CD4-positive, alpha-beta T cell (primary cell): ENCODE results near the gene GM2A. TPM values are rescaled to one million over a fixed set of nuclear protein-coding genes. Genes with fewer than 3 reads are reported as not detected.

ENCODE experiments used
- ATAC-seq: fragments of 200-7000 bp; cut with Tn5 transposase; one replicate; pipeline ENCODE4 v1.10.0; 2022; ENCODE audit warnings: mild to moderate bottlenecking; ENCODE audit not compliant: poor library complexity
- CTCF ChIA-PET: fragments of 350-600 bp; sonication (Branson Sonifier 250); formaldehyde crosslinking; loops from one replicate; lab custom pipeline; 2021; ENCODE audit warnings: antibody characterized with exemption, inconsistent platforms; lab: Charles Lee
- POLR2A ChIA-PET: fragments of 350-600 bp; sonication (Branson Sonifier 250); formaldehyde crosslinking; loops from one replicate; lab custom pipeline; 2021; ENCODE audit warnings: antibody characterized with exemption, inconsistent platforms; lab: Charles Lee
- DNase-seq, 14 experiments: peaks; one replicate each; pipeline ENCODE4 v3.0.0-alpha.2; 2013 to 2020; ENCODE audit warnings: mixed read lengths in 2 of 14
- H3K27ac ChIP-seq, 2 donors: one replicate each; pipeline versions ENCODE4 v1.5.1 to v1.7.0; 2013; ENCODE audit warnings: low read length in 2 of 2, low read depth in 1 of 2, mild to moderate bottlenecking in 1 of 2
- H3K27me3 ChIP-seq, 2 experiments: 1 replicate in 1 of 2; 2 replicates in 1 of 2; pipeline versions ENCODE4 v1.6.1 to v1.7.0; 2013; ENCODE audit warnings: low read length in 2 of 2, control low read depth in 1 of 2, mild to moderate bottlenecking in 1 of 2, moderate library complexity in 1 of 2; ENCODE audit not compliant: insufficient read depth in 2 of 2, control insufficient read depth in 1 of 2
- H3K36me3 ChIP-seq: one replicate; pipeline ENCODE4 v1.6.1; 2013; ENCODE audit warnings: low read length, control low read depth; ENCODE audit not compliant: insufficient read depth
- H3K4me1 ChIP-seq: one replicate; pipeline ENCODE4 v1.6.1; 2013; ENCODE audit warnings: low read length, control low read depth; ENCODE audit not compliant: insufficient read depth
- H3K4me3 ChIP-seq: one replicate; pipeline ENCODE4 v1.5.1; 2013; ENCODE audit warnings: mild to moderate bottlenecking, low read length, moderate library complexity
- H3K9me3 ChIP-seq, 2 experiments: 1 replicate in 1 of 2; 2 replicates in 1 of 2; pipeline versions ENCODE4 v1.6.1 to v1.7.0; 2013; ENCODE audit warnings: low read length in 2 of 2, mild to moderate bottlenecking in 2 of 2, control low read depth in 1 of 2, moderate library complexity in 1 of 2; ENCODE audit not compliant: control insufficient read depth in 1 of 2, insufficient read depth in 1 of 2
- H3K27ac Mint-ChIP-seq: one replicate; pipeline ENCODE4 v1.8.0; 2020; ENCODE audit warnings: mixed read lengths
- H3K27me3 Mint-ChIP-seq: one replicate; pipeline ENCODE4 v1.8.0; 2021; ENCODE audit warnings: mixed read lengths
- H3K36me3 Mint-ChIP-seq: one replicate; pipeline ENCODE4 v1.8.0; 2021; ENCODE audit warnings: low read depth, mixed read lengths
- H3K4me1 Mint-ChIP-seq: one replicate; pipeline ENCODE4 v1.8.0; 2021; ENCODE audit warnings: low read depth, mixed read lengths
- H3K4me3 Mint-ChIP-seq: one replicate; pipeline ENCODE4 v1.8.0; 2020; ENCODE audit warnings: mild to moderate bottlenecking, mixed read lengths
- H3K9me3 Mint-ChIP-seq: one replicate; pipeline ENCODE4 v1.8.0; 2020; ENCODE audit warnings: mixed read lengths
- CTCF ChIP-seq: fragments of 200-600 bp; IDR thresholded peaks from one replicate; pipeline ENCODE4 v1.8.0; 2022; ENCODE audit warnings: antibody characterized with exemption, mild to moderate bottlenecking
- intact Hi-C, 2 experiments: fragments of 100-400 bp; cut with DNase I in 1 of 2; cut with micrococcal nuclease in 1 of 2; formaldehyde crosslinking; loops; one replicate each; pipeline versions ENCODE4 v1.15.1 to v1.9.0; 2023 to 2025; cut with DNase I, micrococcal nuclease
- total RNA-seq, 174 experiments: library from RNA in 2 of 174; stranded (reverse) in 2 of 174; gene quantifications; one replicate each; pipeline ENCODE4 v1.2.3 and lab custom pipeline; 2021 to 2026

GM2A gene
- total RNA-seq, 2 experiments from 2014 or later, result 3.1 to 4.1 TPM

GRCh38 chr5:151244206-151244605 lies 8.8 kb upstream of the GM2A start:
- H3K4me3 Mint-ChIP-seq, result no peak overlapping the region
- ChIA-PET POLR2A (no interaction called here), CTCF (no interaction called here)
- DNase-seq (no peak), ATAC-seq (no peak)
- Histone ChIP-seq H3K36me3 (no peaks in the 10 kb centered on the region), H3K27ac (no peak overlapping the region), H3K4me1 (peaks cover 19% of the 10 kb centered on the region), H3K9me3 (no peaks in the 10 kb centered on the region), H3K27me3 (no peaks in the 10 kb centered on the region), H3K4me3 (no peak overlapping the region)
- H3K36me3 Mint-ChIP-seq, result no peaks in the 10 kb centered on the region
- H3K4me1 Mint-ChIP-seq, result peaks cover 16% of the 10 kb centered on the region
- no peak overlapping the region for H3K27ac Mint-ChIP-seq
- H3K9me3 Mint-ChIP-seq, result no peaks in the 10 kb centered on the region
- intact Hi-C loops, result loop anchor here in 1 of 2 experiments (10.0 kb wide), 1 partner anchor 589 kb away; no protein-coding TSS in a partner anchor
- H3K27me3 Mint-ChIP-seq, result no peaks in the 10 kb centered on the region
- no peak for TF ChIP-seq CTCF

- H3K27ac ChIP-seq, result no peak overlapping the region
- no peaks in the 10 kb centered on the region for H3K36me3 ChIP-seq
- no peak overlapping the region for H3K4me3 Mint-ChIP-seq
- POLR2A ChIA-PET, result no interaction called here
- H3K27me3 Mint-ChIP-seq, result no peaks in the 10 kb centered on the region
- H3K4me1 ChIP-seq, result peaks cover 22% of the 10 kb centered on the region
- no peak for TF ChIP-seq CTCF
- DNase-seq (no peak), ATAC-seq (no peak)
- H3K4me3 ChIP-seq, result no peak overlapping the region
- H3K36me3 Mint-ChIP-seq, result no peaks in the 10 kb centered on the region
- CTCF ChIA-PET, result no interaction called here
- H3K9me3 ChIP-seq, result no peaks in the 10 kb centered on the region
- no peak overlapping the region for H3K27ac Mint-ChIP-seq
- no peaks in the 10 kb centered on the region for H3K27me3 ChIP-seq
- peaks cover 20% of the 10 kb centered on the region for H3K4me1 Mint-ChIP-seq
- H3K9me3 Mint-ChIP-seq, result no peaks in the 10 kb centered on the region
- intact Hi-C loops, result loop anchor here in 1 of 2 experiments (10.0 kb wide), 1 partner anchor 591 kb away; no protein-coding TSS in a partner anchor
Observed at GRCh38 chr5:151245680-151246219, 7.2 kb upstream of the GM2A start.

- TF ChIP-seq CTCF, result no peak
- ATAC-seq (no peak), DNase-seq (no peak)
- Histone ChIP-seq H3K4me1 (peaks cover 38% of the 10 kb centered on the region), H3K27me3 (no peaks in the 10 kb centered on the region), H3K27ac (no peak overlapping the region), H3K4me3 (no peak overlapping the region), H3K9me3 (no peaks in the 10 kb centered on the region), H3K36me3 (no peaks in the 10 kb centered on the region)
- Mint-ChIP-seq H3K9me3 (no peaks in the 10 kb centered on the region), H3K27me3 (no peaks in the 10 kb centered on the region), H3K36me3 (no peaks in the 10 kb centered on the region), H3K4me1 (peaks cover 43% of the 10 kb centered on the region), H3K27ac (no peak overlapping the region), H3K4me3 (no peak overlapping the region)
- intact Hi-C loops, result loop anchor here in 1 of 2 experiments (10.0 kb wide), 1 partner anchor 594 kb away; no protein-coding TSS in a partner anchor
- ChIA-PET CTCF (no interaction called here), POLR2A (no interaction called here)
Observed at GRCh38 chr5:151248651-151249050, 4.3 kb upstream of the GM2A start.
